Superior temporal gyrus (tissue), 1 donor: Measurements from ENCODE around the gene HAND1.

ENCODE experiments used
- DNase-seq: peaks from one replicate; pipeline ENCODE4 v3.0.0-alpha.2; 2016; ENCODE audit errors: extremely low spot score

Gene HAND1

GRCh38 chr5:154455585-154455984, 22.4 kb downstream of the HAND1 start:
- no peak for DNase-seq

- DNase-seq = no peak
Observed at GRCh38 chr5:154451957-154452356, 26.1 kb downstream of the HAND1 start.

- no peak for DNase-seq
Observed at GRCh38 chr5:154449786-154450185, 28.2 kb downstream of the HAND1 start.

GRCh38 chr5:154447089-154447725, 30.8 kb downstream of the HAND1 start:
- no peak for DNase-seq

- DNase-seq = peak; percentile 36
Observed at GRCh38 chr5:154446195-154447088, 31.6 kb downstream of the HAND1 start.

- peak; percentile 96 for DNase-seq
Observed at GRCh38 chr5:154445422-154446194, 32.4 kb downstream of the HAND1 start, which contains the start of gene SAP30L. SAP30L (plus strand) TSS chr5:154445997; CDS start chr5:154446605, 608 bp downstream.

GRCh38 chr5:154444556-154445421, 33.2 kb downstream of the HAND1 start:
- no peak for DNase-seq

- no peak for DNase-seq
Observed at GRCh38 chr5:154442801-154443200, 35.2 kb downstream of the HAND1 start.

- DNase-seq = no peak
Observed at GRCh38 chr5:154440540-154440939, 37.5 kb downstream of the HAND1 start.

GRCh38 chr5:154437281-154437965, 40.6 kb downstream of the HAND1 start:
- no peak for DNase-seq

GRCh38 chr5:154435226-154435625, 42.8 kb downstream of the HAND1 start:
- DNase-seq = no peak

GRCh38 chr5:154430961-154431630, 46.9 kb downstream of the HAND1 start:
- no peak for DNase-seq

GRCh38 chr5:154430466-154430865, 47.6 kb downstream of the HAND1 start:
- DNase-seq = no peak

- DNase-seq = no peak
Observed at GRCh38 chr5:154429341-154429740, 48.7 kb downstream of the HAND1 start.

GRCh38 chr5:154428208-154428607, 49.8 kb downstream of the HAND1 start:
- DNase-seq = no peak
